NCI-H187 (cell line): ENCODE measurements around the gene PRKCH.
"Not testable (repeated sequence)": the region's sequence is repeated elsewhere in the genome, so short reads cannot be mapped to it uniquely, and the experiment has no call there.

Source experiments
- DNase-seq, 2 experiments: peaks; one replicate each; lab custom pipeline; 2025; lab: John Stamatoyannopoulos, UW

The PRKCH gene

DNA sequence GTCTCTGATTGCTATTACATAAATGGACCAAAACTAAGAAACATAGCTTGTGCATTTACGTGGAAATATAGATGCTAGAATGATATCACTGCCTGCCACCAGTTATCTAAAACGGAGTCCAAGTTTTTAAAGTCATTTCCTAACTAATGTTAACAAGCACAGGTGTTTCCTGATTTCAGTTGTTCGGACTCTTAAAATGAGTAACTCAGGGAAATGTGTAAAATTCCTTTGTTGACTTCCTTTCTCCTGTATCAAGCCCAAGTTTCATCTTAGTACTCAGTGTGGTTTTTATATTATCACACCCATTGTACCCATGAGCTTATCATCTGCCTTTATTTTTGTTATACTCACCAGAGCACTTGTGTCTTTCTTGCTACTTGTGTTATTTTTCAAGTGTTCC is 13.2 kb upstream of the PRKCH start:
- DNase-seq, result no peak

DNA sequence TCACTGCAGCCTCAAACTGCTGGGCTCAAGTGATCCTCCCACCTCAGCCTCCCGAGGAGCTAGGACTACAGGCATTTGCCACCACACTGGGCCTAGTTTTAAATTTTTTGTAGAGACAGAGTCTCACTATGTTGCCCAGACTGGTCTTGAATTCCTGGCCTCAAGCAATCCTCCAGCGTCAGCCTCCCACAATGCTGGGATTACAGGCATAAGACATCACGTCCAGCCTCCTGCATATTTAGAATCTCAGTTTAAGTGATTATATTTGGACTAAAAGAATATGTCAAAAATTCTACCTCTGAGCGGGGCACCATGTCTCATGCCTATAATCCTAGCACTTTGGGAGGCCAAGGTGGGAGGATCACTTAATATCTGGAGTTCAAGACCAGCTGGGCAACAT is 12.7 kb upstream of the PRKCH start:
- not testable (repeated sequence) for DNase-seq

DNA sequence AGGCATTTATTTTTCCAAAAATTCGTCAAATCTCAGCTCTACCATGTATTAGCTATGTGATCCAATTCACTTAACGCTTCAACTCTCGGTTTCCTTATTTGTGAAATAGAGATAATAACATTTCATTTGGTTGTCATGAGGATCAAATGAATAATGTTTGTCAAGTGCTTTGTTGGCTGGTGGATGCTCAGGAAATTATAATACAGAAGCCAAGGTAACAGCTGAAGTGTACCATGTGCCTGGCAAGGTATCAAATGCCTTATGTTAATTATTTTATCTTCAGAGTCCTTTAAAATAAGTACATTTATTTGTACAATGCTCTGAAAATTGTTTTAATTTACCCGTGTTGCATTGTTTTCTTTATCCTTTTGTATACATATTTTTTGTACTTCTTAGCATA is 6.1 kb upstream of the PRKCH start:
- no peak for DNase-seq

DNA sequence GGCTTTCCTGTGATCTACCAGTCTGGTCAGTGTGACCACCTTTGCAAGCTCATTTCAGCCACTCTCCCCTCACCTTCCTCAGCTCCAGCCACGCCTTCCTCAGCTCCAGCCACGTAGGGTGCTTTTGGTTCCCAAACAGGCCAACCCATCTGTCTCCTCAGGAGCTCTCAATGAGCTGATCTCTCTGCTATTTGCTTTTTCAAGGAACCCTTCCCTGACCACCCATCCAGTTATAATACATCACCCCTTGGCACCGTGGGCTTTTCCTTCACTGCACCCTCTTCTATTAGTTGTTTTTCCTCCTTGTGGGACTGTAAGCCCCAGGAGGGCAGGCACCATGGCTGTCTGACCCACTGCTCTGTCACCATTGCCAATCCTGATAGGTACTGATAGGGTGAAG is 2.3 kb upstream of the PRKCH start:
- DNase-seq, result no peak

DNA sequence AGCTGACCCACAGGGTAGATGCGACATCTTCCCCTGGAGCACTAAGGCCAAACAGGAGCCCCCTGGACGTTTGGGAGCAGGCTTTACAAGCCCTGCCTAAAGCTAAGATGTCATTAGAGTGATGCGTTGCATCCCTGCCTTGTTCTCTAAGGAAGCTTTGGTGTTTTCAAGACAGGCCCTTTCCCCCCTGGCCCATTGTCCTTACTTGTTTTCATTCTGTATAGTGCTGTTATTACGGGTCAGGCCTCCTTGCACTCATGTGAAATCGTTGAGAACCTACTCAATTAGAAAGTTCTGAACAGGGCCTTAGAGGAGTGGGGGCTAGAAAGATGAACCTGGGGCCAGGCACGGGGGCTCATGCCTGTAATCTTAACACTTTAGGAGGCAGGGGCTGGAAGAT is 1.7 kb upstream of the PRKCH start:
- no peak for DNase-seq

DNA sequence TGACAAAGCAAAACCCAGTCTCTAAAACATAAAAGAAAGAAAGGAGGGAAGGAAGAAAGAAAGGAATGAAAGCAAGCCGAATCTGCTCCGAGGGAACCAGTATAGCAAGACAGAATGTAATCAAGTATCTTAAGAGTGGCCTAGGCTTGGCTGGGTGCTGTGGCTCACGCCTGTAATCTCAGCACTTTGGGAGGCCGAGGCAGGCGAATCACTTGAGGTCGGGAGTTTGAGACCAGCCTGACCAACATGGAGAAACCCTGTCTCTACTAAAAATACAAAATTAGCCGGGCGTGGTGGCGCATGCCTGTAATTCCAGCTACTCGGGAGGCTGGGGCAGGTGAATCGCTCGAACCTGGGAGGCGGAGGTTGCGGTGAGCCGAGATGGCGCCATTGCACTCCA is 1.2 kb upstream of the PRKCH start:
- DNase-seq, result not testable (repeated sequence)

DNA sequence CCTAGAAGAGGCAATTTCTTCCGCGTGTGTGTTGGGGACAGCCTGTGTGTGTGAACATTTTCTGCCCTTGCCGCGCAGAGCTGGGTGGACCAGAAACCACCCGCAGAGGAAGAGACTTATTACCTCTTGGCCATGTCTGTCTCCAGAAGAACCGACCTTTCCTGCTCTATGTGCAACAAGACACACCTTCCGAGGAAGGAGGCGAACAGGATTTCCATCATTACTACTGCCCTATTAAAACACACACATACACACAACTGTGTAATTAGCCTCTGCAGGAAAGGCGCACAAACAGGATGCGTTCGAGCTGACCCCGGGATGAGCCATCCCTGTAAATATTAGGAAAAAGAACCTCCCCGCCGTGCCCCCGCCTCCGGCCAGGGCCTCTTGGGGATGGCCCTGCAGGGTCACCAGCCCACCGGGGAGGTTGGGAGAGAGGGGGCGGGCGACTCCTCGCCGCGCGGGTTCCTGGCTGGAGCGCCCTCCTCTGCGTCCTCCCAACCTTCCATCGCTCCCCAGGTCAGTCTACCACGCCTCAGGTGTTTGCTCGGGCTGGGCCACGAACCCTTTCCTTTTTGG is 484 bp upstream of the PRKCH start:
- DNase-seq, result no peak

DNA sequence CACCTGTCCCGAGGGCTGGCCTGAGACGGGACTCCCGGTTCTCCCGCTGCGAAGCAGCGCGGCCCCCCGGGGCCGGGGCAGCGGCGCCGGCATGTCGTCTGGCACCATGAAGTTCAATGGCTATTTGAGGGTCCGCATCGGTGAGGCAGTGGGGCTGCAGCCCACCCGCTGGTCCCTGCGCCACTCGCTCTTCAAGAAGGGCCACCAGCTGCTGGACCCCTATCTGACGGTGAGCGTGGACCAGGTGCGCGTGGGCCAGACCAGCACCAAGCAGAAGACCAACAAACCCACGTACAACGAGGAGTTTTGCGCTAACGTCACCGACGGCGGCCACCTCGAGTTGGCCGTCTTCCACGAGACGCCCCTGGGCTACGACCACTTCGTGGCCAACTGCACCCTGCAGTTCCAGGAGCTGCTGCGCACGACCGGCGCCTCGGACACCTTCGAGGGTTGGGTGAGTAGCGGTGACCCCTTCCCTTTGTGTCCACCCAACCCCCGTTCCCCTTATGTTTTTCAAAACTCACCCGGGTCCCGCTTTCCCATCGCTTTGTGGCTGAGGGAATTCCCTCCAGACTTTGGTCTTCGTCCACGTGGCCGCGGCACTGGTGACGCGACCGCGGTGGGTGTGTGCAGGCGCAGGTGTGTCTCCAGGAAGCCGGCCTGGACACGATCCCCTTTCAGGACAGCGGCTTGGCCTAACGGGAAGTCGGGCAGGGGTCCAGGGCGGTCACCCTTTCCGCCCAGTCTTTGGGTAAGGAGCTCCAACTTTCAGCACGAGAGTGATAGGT is 826 bp downstream of the PRKCH start:
- no peak for DNase-seq

DNA sequence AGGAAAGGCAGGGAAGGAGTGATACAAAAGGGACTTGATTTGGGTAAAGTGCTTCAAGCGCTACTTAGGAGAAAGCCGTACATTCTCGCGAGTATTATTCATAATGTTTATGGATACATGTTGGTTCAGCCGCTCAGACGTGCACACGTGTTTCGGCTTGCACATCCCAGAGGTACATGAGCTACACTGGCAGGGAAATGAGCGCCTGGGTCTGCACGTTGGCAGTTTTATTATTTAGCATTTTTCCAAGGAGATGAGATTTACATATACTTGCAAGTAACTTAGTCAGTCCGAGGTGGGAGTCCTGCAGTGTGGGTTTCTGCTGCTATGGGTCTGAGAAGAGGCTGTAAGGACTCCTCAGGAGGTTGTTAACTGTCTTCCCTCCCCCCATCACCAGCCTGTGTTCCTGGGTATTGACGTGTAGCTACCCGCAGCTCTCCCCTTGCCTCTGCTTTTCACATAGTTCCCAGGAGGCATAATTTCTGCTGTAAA is 1.5 kb downstream of the PRKCH start:
- DNase-seq, result no peak

DNA sequence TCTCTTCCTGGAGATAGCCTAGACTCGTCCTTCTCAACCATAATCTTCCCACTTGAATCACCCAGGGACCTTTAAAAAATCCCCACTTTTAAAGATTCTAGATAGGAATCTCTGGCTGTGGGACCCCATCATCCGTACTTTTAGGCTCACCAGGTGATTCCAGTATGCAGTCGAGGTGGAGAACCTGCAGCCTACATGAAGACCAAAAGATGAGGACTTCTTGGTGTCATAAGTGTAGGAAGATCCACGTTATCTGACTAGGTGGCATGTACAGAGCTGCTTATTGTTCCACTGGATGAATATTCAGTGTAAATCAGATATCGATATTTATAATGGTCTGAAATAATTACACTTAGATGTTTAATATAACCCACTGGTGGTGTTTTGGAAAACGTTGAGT is 2.6 kb downstream of the PRKCH start:
- DNase-seq, result no peak

DNA sequence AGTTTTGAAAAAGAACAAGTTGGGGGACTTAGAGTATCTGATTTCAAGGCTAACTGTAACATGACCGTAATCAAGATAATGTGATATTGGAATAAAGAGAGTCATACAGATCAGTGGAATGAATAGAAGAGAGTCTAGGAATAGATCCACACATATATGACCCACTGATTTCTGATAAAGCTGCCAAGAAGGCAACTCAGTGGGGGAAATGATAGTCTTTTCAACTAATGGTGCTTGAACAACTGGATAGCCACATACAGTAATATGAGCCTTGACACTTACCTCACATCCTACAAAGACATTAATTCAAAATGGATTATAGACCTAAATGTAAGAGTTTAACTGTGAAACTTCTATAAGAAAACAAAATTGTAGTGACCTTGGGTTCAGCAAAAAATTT is 3.8 kb downstream of the PRKCH start:
- no peak for DNase-seq

DNA sequence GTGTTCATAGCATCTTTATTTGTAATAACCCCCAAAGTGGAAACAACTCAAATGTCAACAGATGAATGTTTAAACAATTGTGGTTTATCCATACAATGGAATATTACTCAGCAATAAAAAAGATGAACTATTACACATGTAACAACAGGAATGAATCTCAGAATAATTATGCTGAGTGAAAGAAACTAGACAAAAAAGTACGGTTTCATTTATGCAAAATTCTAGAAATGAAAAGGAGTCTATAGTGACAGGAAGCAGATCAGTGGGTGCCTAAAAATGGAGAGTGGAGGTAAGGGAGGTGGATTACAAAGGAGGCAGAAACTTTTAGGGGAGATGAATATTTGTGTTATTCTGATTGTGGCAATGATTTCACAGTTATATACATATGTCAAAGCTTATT is 4.8 kb downstream of the PRKCH start:
- no peak for DNase-seq

DNA sequence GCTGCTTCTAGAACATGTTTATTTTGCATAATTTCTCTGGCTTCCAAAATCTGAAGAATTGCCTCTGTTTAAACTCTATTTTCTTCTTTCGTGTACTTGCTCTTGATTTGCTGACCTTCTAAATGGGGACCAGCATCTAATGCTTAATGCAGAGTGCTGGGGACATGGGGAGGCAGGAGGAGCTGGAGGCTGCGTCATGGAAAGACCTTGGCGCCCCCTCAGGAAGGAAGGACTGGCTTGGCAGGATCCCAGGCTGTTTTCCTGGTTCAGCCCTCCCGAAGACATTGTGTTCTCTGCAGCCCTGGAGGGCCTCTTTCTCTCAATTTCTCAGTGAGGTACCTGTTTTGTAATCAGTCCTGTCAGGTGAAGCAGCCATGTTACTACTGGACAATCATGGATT is 5.5 kb downstream of the PRKCH start:
- no peak for DNase-seq

DNA sequence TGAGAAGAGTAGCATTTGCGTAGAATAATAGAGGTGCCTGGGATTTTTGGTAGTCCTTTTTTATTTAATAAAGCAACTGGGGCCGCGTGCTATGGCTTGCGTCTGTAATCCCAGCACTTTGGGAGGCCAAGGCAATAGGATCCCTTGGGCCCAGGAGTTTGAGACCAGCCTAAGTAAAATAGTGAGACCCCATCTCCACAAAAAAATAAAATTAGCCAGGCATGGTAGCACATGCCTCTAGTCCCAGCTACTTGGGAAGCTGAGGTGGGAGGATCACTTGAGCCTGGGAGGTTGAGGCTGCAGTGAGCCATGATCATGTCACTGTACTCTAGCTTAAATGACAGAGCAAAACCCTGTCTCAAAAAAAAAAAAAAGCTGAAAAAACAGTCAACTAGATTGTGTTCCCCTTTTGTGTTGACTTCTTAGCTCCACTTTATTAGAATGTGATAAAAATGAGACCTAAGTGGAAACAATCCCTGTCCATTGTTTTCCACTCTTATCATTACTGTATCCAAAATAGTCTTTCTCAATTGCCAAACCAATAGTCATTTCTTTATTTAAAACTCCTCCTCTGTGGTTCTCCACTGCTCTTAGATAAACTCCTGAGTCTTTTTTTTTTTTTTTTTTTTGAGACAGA is 7.4 kb downstream of the PRKCH start:
- DNase-seq, result no peak

DNA sequence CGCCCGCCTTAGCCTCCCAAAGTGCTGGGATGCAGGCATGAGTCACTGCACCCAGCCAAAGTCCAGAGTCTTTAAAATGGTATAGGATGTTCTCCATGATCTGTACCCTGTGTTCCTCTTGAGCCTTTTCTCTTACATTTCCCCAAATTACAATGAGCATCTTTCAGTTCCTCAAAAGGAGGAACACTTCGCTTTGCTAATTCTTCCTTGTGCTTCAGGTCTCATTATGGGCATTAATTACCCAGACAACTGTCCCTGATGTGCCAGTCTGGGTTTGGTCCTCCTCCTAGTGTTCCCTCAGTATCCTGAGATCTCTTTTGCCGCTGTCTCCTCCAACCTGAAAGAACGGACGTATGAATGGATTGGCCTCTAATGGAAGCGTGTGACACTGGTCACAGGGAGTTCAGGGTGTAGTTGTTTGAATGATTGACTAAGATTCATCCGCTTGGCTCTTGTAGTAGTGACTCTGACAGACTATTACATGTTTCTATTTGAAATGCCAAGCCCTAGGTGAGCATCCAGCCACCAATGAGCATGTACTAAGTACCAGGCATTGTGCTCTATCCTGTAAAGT is 8.2 kb downstream of the PRKCH start:
- no peak for DNase-seq

DNA sequence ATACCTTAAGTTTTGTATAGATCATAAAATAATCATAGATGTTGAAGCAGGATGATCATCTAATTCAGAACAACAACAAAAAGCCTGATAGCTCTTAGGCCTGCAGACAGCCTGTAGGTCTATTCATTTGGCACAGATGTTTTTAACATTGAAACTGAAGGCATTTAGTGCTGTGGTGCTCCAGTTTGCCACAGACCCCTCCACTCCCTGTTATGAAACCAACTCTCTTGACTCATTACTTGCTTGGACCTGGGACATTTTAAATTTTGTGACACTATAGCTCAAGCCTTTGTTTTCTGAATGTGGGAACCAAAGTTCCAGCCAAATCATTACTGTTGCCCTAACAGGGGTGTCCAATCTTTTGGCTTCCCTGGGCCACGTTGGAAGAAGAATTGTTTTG is 9.1 kb downstream of the PRKCH start:
- DNase-seq, result no peak

DNA sequence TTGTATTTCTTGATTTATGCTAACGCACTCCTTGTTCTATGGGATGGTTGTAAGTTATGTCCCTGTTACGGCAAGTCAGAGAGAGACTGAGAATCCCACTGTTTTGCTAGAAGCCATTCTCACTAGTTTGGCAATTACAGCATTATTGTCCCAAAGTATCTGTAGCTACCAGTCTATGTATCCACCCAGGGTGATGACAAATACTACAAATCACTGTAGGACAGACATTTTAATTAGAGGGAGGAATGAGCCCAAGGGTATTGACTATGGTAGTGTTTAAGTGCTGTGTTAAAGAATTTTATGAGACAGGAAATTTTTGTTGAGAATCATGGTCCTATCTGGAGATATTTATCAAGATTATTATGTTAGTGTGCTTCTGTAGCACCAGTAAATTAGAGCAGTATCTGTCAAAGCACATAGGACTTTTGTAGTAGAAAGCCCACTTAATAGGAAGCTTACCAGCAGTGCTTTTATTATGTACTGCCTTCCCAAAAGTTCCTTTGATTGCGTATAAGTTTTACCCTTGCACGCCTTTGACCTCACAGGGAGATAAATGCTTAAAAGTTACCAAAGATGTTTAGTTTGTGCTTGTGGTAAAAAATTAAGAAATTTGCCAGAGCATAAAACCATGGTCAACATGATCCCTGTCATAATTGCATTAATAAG is 10.7 kb downstream of the PRKCH start:
- DNase-seq, result no peak

DNA sequence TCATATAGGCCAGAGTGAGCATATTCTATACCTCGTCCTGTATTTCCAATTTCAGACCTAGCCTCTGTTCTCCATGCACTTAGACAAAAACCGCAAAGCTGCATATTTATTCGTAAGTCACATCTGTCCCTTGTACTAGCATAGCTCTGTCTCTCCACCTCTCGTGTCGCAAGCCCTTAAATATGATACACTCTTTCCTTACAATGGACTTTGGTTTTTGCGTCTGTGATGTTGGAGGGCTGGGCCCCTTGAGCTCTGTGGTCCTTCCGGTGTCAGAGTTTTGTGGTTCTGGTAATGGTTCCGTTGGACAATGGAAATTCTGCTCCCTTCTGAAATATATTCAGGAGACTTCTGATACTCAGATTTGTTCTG is 11.3 kb downstream of the PRKCH start:
- no peak for DNase-seq

DNA sequence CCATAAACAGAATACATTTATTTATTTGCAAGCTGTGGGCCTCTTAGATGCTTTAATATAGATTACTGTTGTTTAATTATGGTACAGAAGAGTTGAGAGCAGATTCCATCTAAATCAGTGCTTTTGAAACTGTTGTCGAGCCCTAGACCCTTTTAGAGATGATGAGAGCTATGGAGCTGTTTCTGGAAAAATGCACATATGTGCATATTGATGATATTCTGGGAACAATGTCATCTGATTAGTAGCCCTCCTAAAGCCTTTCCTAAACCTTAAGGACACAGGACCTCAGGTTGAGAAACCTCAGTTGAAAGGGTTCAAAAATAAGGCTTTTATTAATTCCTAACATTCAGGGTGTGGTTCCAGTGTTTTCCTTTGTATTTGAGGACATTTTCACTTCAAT is 11.7 kb downstream of the PRKCH start:
- no peak for DNase-seq

DNA sequence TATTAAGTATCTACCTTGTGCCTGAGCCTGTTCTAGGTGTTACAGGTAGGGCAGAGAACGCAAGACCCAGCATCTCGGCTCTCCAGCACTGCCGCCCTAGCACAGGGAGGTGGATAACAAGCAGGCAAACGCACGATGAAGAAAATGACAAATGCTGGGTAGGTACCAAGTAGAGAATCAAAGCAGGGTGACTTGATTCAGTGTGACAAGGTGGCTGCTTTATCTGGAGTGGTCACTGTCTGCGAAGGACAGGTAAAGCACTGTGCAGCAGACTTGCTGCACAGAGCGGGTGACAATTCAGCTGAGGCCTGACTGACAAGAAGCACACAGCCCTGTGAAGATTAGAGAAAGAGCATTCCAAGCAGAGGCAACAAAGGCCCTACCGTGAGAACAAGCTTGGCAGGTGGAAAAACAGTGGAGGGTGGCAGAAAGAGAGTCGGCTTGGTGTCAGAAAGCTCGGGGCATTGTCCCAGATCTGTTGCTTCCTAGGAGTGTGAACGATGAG is 12.9 kb downstream of the PRKCH start:
- no peak for DNase-seq

DNA sequence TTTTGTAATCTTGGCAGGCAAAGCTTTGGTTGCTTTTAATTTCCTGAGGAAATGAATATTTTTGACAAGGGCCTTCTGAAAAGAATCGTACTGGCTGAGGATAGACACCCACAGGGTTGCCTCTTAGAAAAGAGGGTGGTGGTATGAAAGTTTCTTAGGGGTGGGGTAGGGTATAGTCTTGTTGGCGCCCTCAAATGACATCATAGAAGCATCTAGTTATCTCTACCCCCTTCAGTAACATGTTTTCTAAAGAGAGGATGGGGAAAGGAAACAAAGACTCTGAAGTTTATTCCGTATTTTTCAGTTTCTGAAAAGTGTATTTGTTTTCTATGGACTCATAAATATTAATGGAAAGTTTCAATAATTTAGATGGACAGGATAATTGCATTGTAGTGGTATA is 13.7 kb downstream of the PRKCH start:
- DNase-seq, result no peak

DNA sequence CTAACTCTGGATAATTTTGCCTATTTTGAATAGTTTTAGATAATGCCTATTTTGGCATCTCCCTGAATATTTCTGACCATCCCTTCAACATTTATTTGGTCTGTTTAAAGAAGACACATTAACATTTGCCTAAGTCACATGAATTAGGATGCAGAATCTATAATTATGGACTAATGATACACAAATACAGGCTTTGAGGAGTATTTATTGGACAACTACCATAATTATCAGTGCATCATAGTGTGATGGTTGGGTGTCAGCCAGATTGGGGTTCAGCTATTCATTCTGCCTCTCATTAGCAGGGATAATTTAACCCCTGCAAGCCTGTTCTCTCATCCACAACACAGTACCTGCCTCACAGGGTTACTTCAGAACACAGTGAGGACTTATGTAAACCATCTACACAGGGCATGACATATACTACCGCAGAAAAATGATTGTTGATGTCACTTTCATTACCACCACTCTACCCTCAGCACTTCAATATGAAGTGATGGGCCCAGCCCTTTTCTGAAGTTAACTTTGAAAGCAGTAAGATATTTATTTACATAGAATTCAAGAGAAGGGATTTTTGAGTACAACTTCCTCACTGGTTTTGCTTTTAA is 14.4 kb downstream of the PRKCH start:
- DNase-seq, result no peak
